Measurements from ENCODE around the gene INPP5A. TPM values are rescaled to one million over a fixed set of nuclear protein-coding genes. Genes with fewer than 3 reads are reported as not detected.
A peak's percentile ranks its signal among the peaks of the same experiment; 100 is the strongest.

INPP5A gene
- total and polyA plus RNA-seq, 2 of the 13 experiments (the other 11 are each of a cell fraction or from before 2014, with no cell fraction given): 17.5 to 37.9 TPM

DNA sequence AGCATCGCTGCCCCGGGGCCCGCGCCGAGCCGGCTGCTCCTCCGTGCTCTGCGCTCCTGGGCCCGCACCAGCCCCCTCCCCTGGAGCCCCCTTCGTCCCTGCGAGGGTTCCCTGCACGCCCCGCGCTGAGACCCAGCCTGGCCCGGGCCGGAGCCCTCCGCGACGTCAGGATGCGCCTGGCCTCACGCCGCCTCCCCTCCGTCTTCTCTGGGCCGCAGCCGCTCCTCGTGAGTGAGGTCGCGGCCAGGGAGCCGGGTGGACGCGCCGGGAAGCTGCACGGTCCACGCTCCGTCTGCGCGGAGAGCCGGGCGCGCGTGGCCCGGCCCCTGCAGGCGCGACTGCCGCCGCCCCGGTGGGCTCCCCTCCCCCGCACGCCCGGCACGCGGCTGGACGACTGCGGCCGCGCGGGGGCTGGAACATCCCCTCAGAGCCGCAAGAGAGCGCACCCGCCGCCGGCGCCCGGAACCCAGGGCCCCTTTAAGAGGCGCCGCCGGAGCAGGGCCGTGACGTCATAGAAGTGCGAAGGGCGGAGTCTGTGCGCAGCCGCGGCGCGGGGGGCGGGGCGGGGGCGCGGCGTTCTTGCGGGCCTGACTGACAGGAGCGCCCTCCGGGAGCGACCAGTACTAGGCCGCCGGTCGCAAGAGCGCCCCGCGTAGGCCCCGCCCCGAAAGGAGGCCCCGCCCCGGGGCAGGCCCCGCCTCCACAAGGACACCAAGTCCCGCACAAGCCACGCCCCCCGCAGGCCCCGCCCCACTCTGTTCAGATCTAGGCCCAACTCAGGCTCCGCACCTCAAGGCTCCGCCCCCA lies 507 bp upstream of the INPP5A start (continued):
- TF ChIP-seq ZKSCAN1 (IDR thresholded peaks at IDR 0.05; ENCODE audit: low read length): no peak
- TF ChIP-seq SALL2 (CRISPR knock-in tag; IDR thresholded peaks at IDR 0.05): peak; percentile 66
- TF ChIP-seq HES4 (CRISPR knock-in tag; IDR thresholded peaks at IDR 0.05; ENCODE audit: borderline replicate concordance): peak; percentile 91; the same call in 1 of the 2 replicates
- TF ChIP-seq, protein P1, sequence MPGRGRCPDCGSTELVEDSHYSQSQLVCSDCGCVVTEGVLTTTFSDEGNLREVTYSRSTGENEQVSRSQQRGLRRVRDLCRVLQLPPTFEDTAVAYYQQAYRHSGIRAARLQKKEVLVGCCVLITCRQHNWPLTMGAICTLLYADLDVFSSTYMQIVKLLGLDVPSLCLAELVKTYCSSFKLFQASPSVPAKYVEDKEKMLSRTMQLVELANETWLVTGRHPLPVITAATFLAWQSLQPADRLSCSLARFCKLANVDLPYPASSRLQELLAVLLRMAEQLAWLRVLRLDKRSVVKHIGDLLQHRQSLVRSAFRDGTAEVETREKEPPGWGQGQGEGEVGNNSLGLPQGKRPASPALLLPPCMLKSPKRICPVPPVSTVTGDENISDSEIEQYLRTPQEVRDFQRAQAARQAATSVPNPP (CRISPR knock-in tag; IDR thresholded peaks at IDR 0.05): peak; percentile 83
- peak; percentile 85; the same call in 1 of the 2 replicates for TF ChIP-seq ZNF333 (CRISPR knock-in tag; IDR thresholded peaks at IDR 0.05; ENCODE audit: borderline replicate concordance)
- TF ChIP-seq ZNF747 (CRISPR knock-in tag; IDR thresholded peaks at IDR 0.05; ENCODE audit: borderline replicate concordance): 0 out of 2 replicates have a peak, but pooled peaks have one; percentile 46
- TF ChIP-seq, protein P2, sequence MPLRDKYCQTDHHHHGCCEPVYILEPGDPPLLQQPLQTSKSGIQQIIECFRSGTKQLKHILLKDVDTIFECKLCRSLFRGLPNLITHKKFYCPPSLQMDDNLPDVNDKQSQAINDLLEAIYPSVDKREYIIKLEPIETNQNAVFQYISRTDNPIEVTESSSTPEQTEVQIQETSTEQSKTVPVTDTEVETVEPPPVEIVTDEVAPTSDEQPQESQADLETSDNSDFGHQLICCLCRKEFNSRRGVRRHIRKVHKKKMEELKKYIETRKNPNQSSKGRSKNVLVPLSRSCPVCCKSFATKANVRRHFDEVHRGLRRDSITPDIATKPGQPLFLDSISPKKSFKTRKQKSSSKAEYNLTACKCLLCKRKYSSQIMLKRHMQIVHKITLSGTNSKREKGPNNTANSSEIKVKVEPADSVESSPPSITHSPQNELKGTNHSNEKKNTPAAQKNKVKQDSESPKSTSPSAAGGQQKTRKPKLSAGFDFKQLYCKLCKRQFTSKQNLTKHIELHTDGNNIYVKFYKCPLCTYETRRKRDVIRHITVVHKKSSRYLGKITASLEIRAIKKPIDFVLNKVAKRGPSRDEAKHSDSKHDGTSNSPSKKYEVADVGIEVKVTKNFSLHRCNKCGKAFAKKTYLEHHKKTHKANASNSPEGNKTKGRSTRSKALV (CRISPR knock-in tag; IDR thresholded peaks at IDR 0.05): peak; percentile 21; the same call in 1 of the 2 replicates
- TF ChIP-seq, protein P3, sequence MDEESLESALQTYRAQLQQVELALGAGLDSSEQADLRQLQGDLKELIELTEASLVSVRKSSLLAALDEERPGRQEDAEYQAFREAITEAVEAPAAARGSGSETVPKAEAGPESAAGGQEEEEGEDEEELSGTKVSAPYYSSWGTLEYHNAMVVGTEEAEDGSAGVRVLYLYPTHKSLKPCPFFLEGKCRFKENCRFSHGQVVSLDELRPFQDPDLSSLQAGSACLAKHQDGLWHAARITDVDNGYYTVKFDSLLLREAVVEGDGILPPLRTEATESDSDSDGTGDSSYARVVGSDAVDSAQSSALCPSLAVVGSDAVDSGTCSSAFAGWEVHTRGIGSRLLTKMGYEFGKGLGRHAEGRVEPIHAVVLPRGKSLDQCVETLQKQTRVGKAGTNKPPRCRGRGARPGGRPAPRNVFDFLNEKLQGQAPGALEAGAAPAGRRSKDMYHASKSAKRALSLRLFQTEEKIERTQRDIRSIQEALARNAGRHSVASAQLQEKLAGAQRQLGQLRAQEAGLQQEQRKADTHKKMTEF (CRISPR knock-in tag; IDR thresholded peaks at IDR 0.05): peak; percentile 34; the same call in 1 of the 2 replicates
- TF ChIP-seq GATA4 (IDR thresholded peaks at IDR 0.05; ENCODE audit: borderline replicate concordance, low read depth): no peak
- peak; percentile 98 for TF ChIP-seq SP4 (CRISPR knock-in tag; IDR thresholded peaks at IDR 0.05)
- no peak for TF ChIP-seq PLRG1 (conservative IDR thresholded peaks at IDR 0.05)
- peak; percentile 74 for TF ChIP-seq RBFOX2 (IDR thresholded peaks at IDR 0.05; ENCODE audit: low read depth, low read length)
- TF ChIP-seq, protein P4, sequence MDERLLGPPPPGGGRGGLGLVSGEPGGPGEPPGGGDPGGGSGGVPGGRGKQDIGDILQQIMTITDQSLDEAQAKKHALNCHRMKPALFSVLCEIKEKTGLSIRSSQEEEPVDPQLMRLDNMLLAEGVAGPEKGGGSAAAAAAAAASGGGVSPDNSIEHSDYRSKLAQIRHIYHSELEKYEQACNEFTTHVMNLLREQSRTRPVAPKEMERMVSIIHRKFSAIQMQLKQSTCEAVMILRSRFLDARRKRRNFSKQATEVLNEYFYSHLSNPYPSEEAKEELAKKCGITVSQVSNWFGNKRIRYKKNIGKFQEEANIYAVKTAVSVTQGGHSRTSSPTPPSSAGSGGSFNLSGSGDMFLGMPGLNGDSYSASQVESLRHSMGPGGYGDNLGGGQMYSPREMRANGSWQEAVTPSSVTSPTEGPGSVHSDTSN (CRISPR knock-in tag; IDR thresholded peaks at IDR 0.05): peak; percentile 75
- TF ChIP-seq DR1 (CRISPR knock-in tag; IDR thresholded peaks at IDR 0.05): peak; percentile 48; the same call in 1 of the 2 replicates
- TF ChIP-seq, protein P5, sequence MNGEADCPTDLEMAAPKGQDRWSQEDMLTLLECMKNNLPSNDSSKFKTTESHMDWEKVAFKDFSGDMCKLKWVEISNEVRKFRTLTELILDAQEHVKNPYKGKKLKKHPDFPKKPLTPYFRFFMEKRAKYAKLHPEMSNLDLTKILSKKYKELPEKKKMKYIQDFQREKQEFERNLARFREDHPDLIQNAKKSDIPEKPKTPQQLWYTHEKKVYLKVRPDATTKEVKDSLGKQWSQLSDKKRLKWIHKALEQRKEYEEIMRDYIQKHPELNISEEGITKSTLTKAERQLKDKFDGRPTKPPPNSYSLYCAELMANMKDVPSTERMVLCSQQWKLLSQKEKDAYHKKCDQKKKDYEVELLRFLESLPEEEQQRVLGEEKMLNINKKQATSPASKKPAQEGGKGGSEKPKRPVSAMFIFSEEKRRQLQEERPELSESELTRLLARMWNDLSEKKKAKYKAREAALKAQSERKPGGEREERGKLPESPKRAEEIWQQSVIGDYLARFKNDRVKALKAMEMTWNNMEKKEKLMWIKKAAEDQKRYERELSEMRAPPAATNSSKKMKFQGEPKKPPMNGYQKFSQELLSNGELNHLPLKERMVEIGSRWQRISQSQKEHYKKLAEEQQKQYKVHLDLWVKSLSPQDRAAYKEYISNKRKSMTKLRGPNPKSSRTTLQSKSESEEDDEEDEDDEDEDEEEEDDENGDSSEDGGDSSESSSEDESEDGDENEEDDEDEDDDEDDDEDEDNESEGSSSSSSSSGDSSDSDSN (CRISPR knock-in tag; IDR thresholded peaks at IDR 0.05): peak; percentile 56; the same call in 1 of the 2 replicates
- TF ChIP-seq SMAD1 (CRISPR knock-in tag; IDR thresholded peaks at IDR 0.05; ENCODE audit: borderline replicate concordance, low read depth): no peak; the same call in 1 of the 2 replicates
- TF ChIP-seq SKI (IDR thresholded peaks at IDR 0.05; ENCODE audit: partially characterized antibody): peak; percentile 84
- TF ChIP-seq, protein P6, sequence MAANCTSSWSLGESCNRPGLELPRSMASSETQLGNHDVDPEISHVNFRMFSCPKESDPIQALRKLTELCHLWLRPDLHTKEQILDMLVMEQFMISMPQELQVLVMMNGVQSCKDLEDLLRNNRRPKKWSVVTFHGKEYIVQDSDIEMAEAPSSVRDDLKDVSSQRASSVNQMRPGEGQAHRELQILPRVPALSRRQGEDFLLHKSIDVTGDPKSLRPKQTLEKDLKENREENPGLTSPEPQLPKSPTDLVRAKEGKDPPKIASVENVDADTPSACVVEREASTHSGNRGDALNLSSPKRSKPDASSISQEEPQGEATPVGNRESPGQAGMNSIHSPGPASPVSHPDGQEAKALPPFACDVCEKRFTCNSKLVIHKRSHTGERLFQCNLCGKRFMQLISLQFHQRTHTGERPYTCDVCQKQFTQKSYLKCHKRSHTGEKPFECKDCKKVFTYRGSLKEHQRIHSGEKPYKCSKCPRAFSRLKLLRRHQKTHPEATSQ (CRISPR knock-in tag; IDR thresholded peaks at IDR 0.05; ENCODE audit: borderline replicate concordance): no peak

All from HepG2 (cell line).